Measurements from ENCODE around the gene MAGI3. TPM values are rescaled to one million over a fixed set of nuclear protein-coding genes. Genes with fewer than 3 reads are reported as not detected.

MAGI3 gene
- total and polyA plus RNA-seq, 2 of the 13 experiments (the other 11 are each of a cell fraction or from before 2014, with no cell fraction given), result 4.0 to 11.8 TPM

DNA sequence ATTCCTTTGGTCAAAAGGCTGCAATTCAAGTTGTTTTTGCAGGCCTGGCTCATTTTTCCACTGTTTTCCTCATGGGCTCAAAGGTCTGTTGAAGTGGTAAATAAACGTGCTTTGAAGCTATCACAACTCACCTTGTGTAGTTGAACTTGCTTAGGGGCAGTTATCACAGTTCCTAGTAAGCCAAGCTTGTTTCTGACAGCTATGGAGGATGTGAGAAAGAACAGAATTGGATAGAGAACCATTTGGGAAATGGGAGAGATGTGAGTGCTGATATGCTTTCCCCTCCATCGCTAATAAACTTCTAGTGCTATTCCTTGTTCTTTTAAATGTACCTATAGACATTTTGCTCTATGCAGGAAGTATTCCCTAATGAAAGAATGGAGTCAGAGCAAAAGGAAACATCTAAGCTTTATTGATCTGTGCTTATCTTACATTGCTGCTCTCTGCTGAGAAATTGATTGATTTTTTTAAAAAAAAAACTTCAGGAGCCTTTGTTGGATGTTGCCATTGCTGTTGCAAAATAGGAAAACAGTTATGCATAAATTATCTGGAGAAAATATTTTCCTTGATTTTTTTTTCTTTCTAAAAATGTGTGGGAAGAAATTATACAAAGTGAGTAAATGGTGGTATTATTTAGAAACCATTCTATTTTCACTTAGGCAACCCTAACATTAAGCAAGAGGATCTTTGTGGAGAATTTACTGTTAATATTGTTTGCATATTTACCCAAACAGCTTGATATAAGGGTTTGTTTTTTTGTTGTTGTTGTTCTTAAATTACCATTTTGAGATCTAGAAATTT, 118.2 kb downstream of the MAGI3 start (continued):
- TF ChIP-seq, protein P1, sequence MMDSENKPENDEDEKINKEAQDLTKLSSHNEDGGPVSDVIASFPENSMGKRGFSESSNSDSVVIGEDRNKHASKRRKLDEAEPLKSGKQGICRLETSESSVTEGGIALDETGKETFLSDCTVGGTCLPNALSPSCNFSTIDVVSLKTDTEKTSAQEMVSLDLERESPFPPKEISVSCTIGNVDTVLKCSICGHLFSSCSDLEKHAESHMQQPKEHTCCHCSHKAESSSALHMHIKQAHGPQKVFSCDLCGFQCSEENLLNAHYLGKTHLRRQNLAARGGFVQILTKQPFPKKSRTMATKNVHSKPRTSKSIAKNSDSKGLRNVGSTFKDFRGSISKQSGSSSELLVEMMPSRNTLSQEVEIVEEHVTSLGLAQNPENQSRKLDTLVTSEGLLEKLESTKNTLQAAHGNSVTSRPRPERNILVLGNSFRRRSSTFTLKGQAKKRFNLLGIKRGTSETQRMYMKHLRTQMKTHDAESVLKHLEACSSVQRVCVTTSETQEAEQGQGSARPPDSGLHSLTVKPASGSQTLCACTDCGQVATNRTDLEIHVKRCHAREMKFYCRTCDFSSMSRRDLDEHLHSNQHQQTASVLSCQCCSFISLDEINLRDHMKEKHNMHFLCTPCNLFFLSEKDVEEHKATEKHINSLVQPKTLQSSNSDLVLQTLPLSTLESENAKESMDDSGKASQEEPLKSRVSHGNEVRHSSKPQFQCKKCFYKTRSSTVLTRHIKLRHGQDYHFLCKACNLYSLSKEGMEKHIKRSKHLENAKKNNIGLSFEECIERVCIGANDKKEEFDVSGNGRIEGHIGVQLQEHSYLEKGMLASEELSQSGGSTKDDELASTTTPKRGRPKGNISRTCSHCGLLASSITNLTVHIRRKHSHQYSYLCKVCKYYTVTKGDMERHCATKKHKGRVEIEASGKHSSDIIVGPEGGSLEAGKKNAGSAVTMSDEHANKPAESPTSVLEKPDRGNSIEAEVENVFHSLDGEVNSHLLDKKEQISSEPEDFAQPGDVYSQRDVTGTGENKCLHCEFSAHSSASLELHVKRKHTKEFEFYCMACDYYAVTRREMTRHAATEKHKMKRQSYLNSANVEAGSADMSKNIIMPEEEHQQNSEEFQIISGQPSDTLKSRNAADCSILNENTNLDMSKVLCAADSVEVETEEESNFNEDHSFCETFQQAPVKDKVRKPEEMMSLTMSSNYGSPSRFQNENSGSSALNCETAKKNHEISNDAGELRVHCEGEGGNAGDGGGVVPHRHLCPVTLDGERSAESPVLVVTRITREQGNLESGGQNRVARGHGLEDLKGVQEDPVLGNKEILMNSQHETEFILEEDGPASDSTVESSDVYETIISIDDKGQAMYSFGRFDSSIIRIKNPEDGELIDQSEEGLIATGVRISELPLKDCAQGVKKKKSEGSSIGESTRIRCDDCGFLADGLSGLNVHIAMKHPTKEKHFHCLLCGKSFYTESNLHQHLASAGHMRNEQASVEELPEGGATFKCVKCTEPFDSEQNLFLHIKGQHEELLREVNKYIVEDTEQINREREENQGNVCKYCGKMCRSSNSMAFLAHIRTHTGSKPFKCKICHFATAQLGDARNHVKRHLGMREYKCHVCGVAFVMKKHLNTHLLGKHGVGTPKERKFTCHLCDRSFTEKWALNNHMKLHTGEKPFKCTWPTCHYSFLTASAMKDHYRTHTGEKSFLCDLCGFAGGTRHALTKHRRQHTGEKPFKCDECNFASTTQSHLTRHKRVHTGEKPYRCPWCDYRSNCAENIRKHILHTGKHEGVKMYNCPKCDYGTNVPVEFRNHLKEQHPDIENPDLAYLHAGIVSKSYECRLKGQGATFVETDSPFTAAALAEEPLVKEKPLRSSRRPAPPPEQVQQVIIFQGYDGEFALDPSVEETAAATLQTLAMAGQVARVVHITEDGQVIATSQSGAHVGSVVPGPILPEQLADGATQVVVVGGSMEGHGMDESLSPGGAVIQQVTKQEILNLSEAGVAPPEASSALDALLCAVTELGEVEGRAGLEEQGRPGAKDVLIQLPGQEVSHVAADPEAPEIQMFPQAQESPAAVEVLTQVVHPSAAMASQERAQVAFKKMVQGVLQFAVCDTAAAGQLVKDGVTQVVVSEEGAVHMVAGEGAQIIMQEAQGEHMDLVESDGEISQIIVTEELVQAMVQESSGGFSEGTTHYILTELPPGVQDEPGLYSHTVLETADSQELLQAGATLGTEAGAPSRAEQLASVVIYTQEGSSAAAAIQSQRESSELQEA (CRISPR knock-in tag; IDR thresholded peaks at IDR 0.05; ENCODE audit: not compliant biosample characterization), result no peak
- no peak for TF ChIP-seq ZNF484 (CRISPR knock-in tag; IDR thresholded peaks at IDR 0.05; ENCODE audit: borderline replicate concordance, low read depth)
- TF ChIP-seq, protein P2, sequence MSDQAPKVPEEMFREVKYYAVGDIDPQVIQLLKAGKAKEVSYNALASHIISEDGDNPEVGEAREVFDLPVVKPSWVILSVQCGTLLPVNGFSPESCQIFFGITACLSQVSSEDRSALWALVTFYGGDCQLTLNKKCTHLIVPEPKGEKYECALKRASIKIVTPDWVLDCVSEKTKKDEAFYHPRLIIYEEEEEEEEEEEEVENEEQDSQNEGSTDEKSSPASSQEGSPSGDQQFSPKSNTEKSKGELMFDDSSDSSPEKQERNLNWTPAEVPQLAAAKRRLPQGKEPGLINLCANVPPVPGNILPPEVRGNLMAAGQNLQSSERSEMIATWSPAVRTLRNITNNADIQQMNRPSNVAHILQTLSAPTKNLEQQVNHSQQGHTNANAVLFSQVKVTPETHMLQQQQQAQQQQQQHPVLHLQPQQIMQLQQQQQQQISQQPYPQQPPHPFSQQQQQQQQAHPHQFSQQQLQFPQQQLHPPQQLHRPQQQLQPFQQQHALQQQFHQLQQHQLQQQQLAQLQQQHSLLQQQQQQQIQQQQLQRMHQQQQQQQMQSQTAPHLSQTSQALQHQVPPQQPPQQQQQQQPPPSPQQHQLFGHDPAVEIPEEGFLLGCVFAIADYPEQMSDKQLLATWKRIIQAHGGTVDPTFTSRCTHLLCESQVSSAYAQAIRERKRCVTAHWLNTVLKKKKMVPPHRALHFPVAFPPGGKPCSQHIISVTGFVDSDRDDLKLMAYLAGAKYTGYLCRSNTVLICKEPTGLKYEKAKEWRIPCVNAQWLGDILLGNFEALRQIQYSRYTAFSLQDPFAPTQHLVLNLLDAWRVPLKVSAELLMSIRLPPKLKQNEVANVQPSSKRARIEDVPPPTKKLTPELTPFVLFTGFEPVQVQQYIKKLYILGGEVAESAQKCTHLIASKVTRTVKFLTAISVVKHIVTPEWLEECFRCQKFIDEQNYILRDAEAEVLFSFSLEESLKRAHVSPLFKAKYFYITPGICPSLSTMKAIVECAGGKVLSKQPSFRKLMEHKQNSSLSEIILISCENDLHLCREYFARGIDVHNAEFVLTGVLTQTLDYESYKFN (CRISPR knock-in tag; conservative IDR thresholded peaks at IDR 0.05), result peak; percentile 96
- TF ChIP-seq CCDC6 (CRISPR knock-in tag; IDR thresholded peaks at IDR 0.05), result peak; percentile 73
- TF ChIP-seq MTA1 (CRISPR knock-in tag; IDR thresholded peaks at IDR 0.05; ENCODE audit: borderline replicate concordance), result no peak
- TF ChIP-seq, protein P3, sequence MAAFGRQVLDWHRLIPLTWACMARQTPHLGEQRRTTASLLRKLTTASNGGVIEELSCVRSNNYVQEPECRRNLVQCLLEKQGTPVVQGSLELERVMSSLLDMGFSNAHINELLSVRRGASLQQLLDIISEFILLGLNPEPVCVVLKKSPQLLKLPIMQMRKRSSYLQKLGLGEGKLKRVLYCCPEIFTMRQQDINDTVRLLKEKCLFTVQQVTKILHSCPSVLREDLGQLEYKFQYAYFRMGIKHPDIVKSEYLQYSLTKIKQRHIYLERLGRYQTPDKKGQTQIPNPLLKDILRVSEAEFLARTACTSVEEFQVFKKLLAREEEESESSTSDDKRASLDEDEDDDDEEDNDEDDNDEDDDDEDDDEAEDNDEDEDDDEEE (CRISPR knock-in tag; IDR thresholded peaks at IDR 0.05), result no peak
- peak; percentile 78 for TF ChIP-seq ASH2L (IDR thresholded peaks at IDR 0.05; ENCODE audit: insufficient read length, low read depth, low read length)
- TF ChIP-seq NCOR1 (IDR thresholded peaks at IDR 0.05; ENCODE audit: borderline replicate concordance, low read length), result peak; percentile 82; the same call in 1 of the 2 replicates
- TF ChIP-seq SIX1 (CRISPR knock-in tag; IDR thresholded peaks at IDR 0.05; ENCODE audit: borderline replicate concordance), result peak; percentile 59; the same call in 1 of the 2 replicates
- peak; percentile 90 for TF ChIP-seq TCF7 (IDR thresholded peaks at IDR 0.05; ENCODE audit: low read depth)
- TF ChIP-seq, protein P4, sequence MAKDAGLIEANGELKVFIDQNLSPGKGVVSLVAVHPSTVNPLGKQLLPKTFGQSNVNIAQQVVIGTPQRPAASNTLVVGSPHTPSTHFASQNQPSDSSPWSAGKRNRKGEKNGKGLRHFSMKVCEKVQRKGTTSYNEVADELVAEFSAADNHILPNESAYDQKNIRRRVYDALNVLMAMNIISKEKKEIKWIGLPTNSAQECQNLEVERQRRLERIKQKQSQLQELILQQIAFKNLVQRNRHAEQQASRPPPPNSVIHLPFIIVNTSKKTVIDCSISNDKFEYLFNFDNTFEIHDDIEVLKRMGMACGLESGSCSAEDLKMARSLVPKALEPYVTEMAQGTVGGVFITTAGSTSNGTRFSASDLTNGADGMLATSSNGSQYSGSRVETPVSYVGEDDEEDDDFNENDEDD (CRISPR knock-in tag; IDR thresholded peaks at IDR 0.05; ENCODE audit: borderline replicate concordance), result no peak
- TF ChIP-seq KAT2B (IDR thresholded peaks at IDR 0.05; ENCODE audit: borderline replicate concordance, low read depth, low read length), result peak; percentile 97
- no peak for TF ChIP-seq ZZZ3 (CRISPR knock-in tag; IDR thresholded peaks at IDR 0.05; ENCODE audit: borderline replicate concordance)
- peak; percentile 78; the same call in 1 of the 2 replicates for TF ChIP-seq ZNF331 (CRISPR knock-in tag; IDR thresholded peaks at IDR 0.05)
